HCT116 (cell line): ENCODE data around the gene KCNAB2. TPM values are rescaled to one million over a fixed set of nuclear protein-coding genes. Genes with fewer than 3 reads are reported as not detected.
A peak's percentile ranks its signal among the peaks of the same experiment; 100 is the strongest.

Source experiments
- ATAC-seq: fragments of 200-7000 bp; cut with Tn5 transposase; 2 replicates; pipeline ENCODE4 v1.9.1; 2020; ENCODE audit warnings: mild to moderate bottlenecking, moderate library complexity
- BruUV-seq: library from RNA; stranded (reverse); fragments of 400-500 nt; replicated peaks from 2 replicates; lab custom pipeline; 2021; lab: Mats Ljungman, UMichigan
- CTCF ChIA-PET: fragments of 300-600 bp; sonication (Branson Sonifier 250); formaldehyde crosslinking; loops from one replicate; lab custom pipeline; 2021; ENCODE audit warnings: antibody characterized with exemption; lab: Charles Lee
- POLR2A ChIA-PET: fragments of 300-600, 350-600 bp; sonication (Branson Sonifier 250); formaldehyde crosslinking; loops from one replicate; lab custom pipeline; 2021; ENCODE audit warnings: antibody characterized with exemption; lab: Charles Lee
- RAD21 ChIA-PET, 2 experiments: fragments of 300-600 bp; sonication (Branson Sonifier 250); formaldehyde crosslinking; loops; one replicate each; lab custom pipeline; 2023; ENCODE audit warnings: low total read pairs in 2 of 2; ENCODE audit not compliant: uncharacterized antibody in 2 of 2, unreplicated experiment in 2 of 2, low non-redundant PET in 1 of 2; lab: Charles Lee
- DNase-seq: peaks from one replicate; pipeline ENCODE4 v3.0.0-alpha.2; 2010; ENCODE audit warnings: low read depth, low spot score
- H2AFZ ChIP-seq: fragments of 200-600 bp; shearing (Covaris generic), sonication (generic); 2 replicates; pipeline ENCODE4 v1.6.1; 2017; ENCODE audit warnings: low read depth, mixed run types, mixed read lengths, antibody characterized with exemption, low read length; ENCODE audit not compliant: poor library complexity, severe bottlenecking
- H3K27ac ChIP-seq: 2 replicates; pipeline ENCODE4 v1.5.1; 2012; ENCODE audit warnings: low read depth, low read length
- H3K27me3 ChIP-seq: fragments of 200-600 bp; sonication (generic); 2 replicates; pipeline ENCODE4 v1.6.1; 2016; ENCODE audit warnings: mixed run types, low read length, mixed read lengths; ENCODE audit not compliant: insufficient read depth
- H3K36me3 ChIP-seq, 2 experiments: fragments of 200-500 bp in 1 of 2; fragments of 200-600 bp in 1 of 2; sonication (Bioruptor generic) in 1 of 2; sonication (generic) in 1 of 2; 2 replicates each; pipeline versions ENCODE4 v1.5.1 to v1.6.1; 2014 to 2016; ENCODE audit warnings: low read length in 2 of 2, inconsistent platforms in 1 of 2, mixed read lengths in 1 of 2, mixed run types in 1 of 2; ENCODE audit not compliant: insufficient read depth in 2 of 2, control insufficient read depth in 1 of 2
- H3K4me1 ChIP-seq, 2 experiments: fragments of 200-600 bp in 1 of 2; sonication (generic) in 1 of 2; 2 replicates each; pipeline versions ENCODE4 v1.5.1 to v1.6.1; 2012 to 2017; ENCODE audit warnings: low read length in 2 of 2, inconsistent platforms in 1 of 2, mild to moderate bottlenecking in 1 of 2, mixed read lengths in 1 of 2, mixed run types in 1 of 2, moderate library complexity in 1 of 2; ENCODE audit not compliant: insufficient read depth in 2 of 2, control insufficient read depth in 1 of 2
- H3K4me2 ChIP-seq: fragments of 200-600 bp; sonication (generic); 2 replicates; pipeline ENCODE4 v1.6.1; 2017; ENCODE audit warnings: mixed run types, low read length, mixed read lengths
- H3K4me3 ChIP-seq, 2 experiments: fragments of 200-600 bp in 1 of 2; sonication (generic) in 1 of 2; replicated peaks in 1 of 2; 2 replicates each; pipeline ENCODE4 v1.5.1; 2011 to 2016; ENCODE audit warnings: low read length in 2 of 2, control low read depth in 1 of 2, low read depth in 1 of 2, mild to moderate bottlenecking in 1 of 2, mixed read lengths in 1 of 2, mixed run types in 1 of 2
- H3K79me2 ChIP-seq: fragments of 200-600 bp; sonication (generic); 2 replicates; pipeline ENCODE4 v1.6.1; 2017; ENCODE audit warnings: mild to moderate bottlenecking, mixed run types, low read length, moderate library complexity, mixed read lengths; ENCODE audit not compliant: insufficient read depth
- H3K9ac ChIP-seq: fragments of 200-600 bp; sonication (generic); 2 replicates; pipeline ENCODE4 v1.6.1; 2016; ENCODE audit warnings: low read length, mixed read lengths
- H3K9me2 ChIP-seq: fragments of 200-600 bp; sonication (generic), shearing (Covaris generic); 2 replicates; pipeline ENCODE4 v1.6.1; 2017; ENCODE audit warnings: mixed run types, mild to moderate bottlenecking, moderate library complexity; ENCODE audit not compliant: insufficient read depth
- H3K9me3 ChIP-seq, 2 experiments: fragments of 200-500 bp in 1 of 2; fragments of 200-600 bp in 1 of 2; sonication (Bioruptor generic) in 1 of 2; sonication (generic) in 1 of 2; 2 replicates each; pipeline ENCODE4 v1.6.1; 2014 to 2017; ENCODE audit warnings: low read length in 2 of 2, mixed read lengths in 2 of 2, inconsistent platforms in 1 of 2, low read depth in 1 of 2, mild to moderate bottlenecking in 1 of 2, mixed run types in 1 of 2, moderate library complexity in 1 of 2; ENCODE audit not compliant: control insufficient read depth in 1 of 2, insufficient read depth in 1 of 2
- H4K20me1 ChIP-seq: fragments of 200-600 bp; sonication (generic), shearing (Covaris generic); 2 replicates; pipeline ENCODE4 v1.6.1; 2017; ENCODE audit warnings: mixed run types, mild to moderate bottlenecking, moderate library complexity; ENCODE audit not compliant: insufficient read depth
- CEBPB ChIP-seq: IDR thresholded peaks from 2 replicates; pipeline ENCODE4 v1.6.1; 2012; ENCODE audit warnings: low read depth
- EGR1 ChIP-seq: IDR thresholded peaks from 2 replicates; pipeline ENCODE4 v1.6.1; 2012; ENCODE audit warnings: low read depth
- SIN3A ChIP-seq: IDR thresholded peaks from 2 replicates; pipeline ENCODE4 v1.6.1; 2012; ENCODE audit warnings: low read depth
- SRF ChIP-seq: IDR thresholded peaks from 2 replicates; pipeline ENCODE4 v1.6.1; 2012; ENCODE audit warnings: low read depth
- TCF7L2 ChIP-seq: IDR thresholded peaks from 2 replicates; pipeline ENCODE4 v1.7.0; 2011; ENCODE audit warnings: borderline replicate concordance, inconsistent platforms; ENCODE audit not compliant: insufficient read depth, insufficient read length; ENCODE audit errors: extremely low read depth
- YY1 ChIP-seq: IDR thresholded peaks from 2 replicates; pipeline ENCODE4 v1.6.1; 2011; ENCODE audit warnings: low read length, low read depth, moderate library complexity, mild to moderate bottlenecking; ENCODE audit not compliant: insufficient replicate concordance; ENCODE audit errors: extremely low read depth
- ZFX ChIP-seq: fragments of 450-650 bp; IDR thresholded peaks from 2 replicates; pipeline ENCODE4 v1.6.1; 2017
- ZNF274 ChIP-seq: fragments of 200-500 bp; sonication (Bioruptor generic); IDR thresholded peaks from 2 replicates; pipeline ENCODE4 v1.6.1; 2014; ENCODE audit warnings: mild to moderate bottlenecking, low read depth, low read length, inconsistent platforms
- intact Hi-C: fragments of 100-400 bp; cut with micrococcal nuclease; formaldehyde crosslinking; loops from 2 replicates; pipeline ENCODE4 v1.10.0; 2022
- total RNA-seq: library from RNA; stranded (reverse); gene quantifications from one replicate; pipeline ENCODE4 v1.2.1, GENCODE V29; 2021; ENCODE audit not compliant: unreplicated experiment
- TF ChIP-seq, protein P1 (sequence below): IDR thresholded peaks from 2 replicates; pipeline ENCODE4 v1.6.1; 2012; ENCODE audit warnings: low read depth
- TF ChIP-seq, protein P2 (sequence below): IDR thresholded peaks from 2 replicates; pipeline ENCODE4 v1.6.1; 2012
- TF ChIP-seq, protein P3 (sequence below): IDR thresholded peaks from 2 replicates; pipeline ENCODE4 v1.6.1; 2011; ENCODE audit warnings: mild to moderate bottlenecking, low read length, moderate library complexity; ENCODE audit not compliant: insufficient replicate concordance; ENCODE audit errors: extremely low read depth
- TF ChIP-seq, protein P4 (sequence below): IDR thresholded peaks from 2 replicates; pipeline ENCODE4 v1.6.1; 2012

Gene KCNAB2
- total RNA-seq, 1 experiment from 2014 or later = 18.1 TPM

DNA sequence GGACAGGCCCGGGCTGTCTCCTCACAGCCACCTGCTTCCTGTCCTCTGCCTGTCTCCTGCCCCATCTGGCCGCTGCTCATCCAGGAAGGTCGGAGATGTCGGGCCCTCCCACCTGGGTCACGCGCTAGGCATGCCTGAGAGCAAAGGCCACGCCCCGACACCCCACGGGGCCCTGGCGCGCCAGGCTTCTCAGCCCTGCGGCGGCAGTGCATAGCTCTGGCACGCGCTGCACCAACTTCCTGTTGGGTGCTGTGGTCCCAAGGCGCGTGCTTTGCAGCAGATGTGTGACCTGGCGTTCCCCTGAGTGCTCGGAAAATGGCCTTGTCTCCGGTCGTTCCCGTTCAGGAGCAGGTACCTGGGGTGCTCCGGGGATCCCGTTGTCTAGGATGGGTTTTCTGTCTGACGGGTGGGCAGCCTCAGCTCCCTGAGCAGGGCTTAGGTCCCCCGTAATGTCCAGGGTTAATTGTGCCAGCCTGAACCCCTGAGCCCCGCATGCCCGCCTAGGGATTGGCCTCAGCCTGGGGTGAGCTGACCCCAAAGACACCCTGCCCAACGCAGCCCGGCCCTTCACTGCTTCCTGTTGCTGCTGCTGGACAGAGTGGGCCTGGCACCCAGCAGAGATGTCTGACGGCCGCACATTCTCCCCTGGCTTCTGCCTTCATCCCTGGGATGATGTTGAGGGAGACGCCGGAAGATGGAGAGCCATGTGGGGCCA lies 19.4 kb upstream of the KCNAB2 start (continued):
- TF ChIP-seq, protein P1, sequence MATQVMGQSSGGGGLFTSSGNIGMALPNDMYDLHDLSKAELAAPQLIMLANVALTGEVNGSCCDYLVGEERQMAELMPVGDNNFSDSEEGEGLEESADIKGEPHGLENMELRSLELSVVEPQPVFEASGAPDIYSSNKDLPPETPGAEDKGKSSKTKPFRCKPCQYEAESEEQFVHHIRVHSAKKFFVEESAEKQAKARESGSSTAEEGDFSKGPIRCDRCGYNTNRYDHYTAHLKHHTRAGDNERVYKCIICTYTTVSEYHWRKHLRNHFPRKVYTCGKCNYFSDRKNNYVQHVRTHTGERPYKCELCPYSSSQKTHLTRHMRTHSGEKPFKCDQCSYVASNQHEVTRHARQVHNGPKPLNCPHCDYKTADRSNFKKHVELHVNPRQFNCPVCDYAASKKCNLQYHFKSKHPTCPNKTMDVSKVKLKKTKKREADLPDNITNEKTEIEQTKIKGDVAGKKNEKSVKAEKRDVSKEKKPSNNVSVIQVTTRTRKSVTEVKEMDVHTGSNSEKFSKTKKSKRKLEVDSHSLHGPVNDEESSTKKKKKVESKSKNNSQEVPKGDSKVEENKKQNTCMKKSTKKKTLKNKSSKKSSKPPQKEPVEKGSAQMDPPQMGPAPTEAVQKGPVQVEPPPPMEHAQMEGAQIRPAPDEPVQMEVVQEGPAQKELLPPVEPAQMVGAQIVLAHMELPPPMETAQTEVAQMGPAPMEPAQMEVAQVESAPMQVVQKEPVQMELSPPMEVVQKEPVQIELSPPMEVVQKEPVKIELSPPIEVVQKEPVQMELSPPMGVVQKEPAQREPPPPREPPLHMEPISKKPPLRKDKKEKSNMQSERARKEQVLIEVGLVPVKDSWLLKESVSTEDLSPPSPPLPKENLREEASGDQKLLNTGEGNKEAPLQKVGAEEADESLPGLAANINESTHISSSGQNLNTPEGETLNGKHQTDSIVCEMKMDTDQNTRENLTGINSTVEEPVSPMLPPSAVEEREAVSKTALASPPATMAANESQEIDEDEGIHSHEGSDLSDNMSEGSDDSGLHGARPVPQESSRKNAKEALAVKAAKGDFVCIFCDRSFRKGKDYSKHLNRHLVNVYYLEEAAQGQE = no peak
- TF ChIP-seq, protein P2, sequence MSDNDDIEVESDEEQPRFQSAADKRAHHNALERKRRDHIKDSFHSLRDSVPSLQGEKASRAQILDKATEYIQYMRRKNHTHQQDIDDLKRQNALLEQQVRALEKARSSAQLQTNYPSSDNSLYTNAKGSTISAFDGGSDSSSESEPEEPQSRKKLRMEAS = peak; percentile 98
- TF ChIP-seq, protein P3, sequence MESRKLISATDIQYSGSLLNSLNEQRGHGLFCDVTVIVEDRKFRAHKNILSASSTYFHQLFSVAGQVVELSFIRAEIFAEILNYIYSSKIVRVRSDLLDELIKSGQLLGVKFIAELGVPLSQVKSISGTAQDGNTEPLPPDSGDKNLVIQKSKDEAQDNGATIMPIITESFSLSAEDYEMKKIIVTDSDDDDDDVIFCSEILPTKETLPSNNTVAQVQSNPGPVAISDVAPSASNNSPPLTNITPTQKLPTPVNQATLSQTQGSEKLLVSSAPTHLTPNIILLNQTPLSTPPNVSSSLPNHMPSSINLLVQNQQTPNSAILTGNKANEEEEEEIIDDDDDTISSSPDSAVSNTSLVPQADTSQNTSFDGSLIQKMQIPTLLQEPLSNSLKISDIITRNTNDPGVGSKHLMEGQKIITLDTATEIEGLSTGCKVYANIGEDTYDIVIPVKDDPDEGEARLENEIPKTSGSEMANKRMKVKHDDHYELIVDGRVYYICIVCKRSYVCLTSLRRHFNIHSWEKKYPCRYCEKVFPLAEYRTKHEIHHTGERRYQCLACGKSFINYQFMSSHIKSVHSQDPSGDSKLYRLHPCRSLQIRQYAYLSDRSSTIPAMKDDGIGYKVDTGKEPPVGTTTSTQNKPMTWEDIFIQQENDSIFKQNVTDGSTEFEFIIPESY = no peak
- TF ChIP-seq, protein P4, sequence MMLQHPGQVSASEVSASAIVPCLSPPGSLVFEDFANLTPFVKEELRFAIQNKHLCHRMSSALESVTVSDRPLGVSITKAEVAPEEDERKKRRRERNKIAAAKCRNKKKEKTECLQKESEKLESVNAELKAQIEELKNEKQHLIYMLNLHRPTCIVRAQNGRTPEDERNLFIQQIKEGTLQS = no peak
- TF ChIP-seq EGR1 (no peak), ZNF274 (no peak)

DNA sequence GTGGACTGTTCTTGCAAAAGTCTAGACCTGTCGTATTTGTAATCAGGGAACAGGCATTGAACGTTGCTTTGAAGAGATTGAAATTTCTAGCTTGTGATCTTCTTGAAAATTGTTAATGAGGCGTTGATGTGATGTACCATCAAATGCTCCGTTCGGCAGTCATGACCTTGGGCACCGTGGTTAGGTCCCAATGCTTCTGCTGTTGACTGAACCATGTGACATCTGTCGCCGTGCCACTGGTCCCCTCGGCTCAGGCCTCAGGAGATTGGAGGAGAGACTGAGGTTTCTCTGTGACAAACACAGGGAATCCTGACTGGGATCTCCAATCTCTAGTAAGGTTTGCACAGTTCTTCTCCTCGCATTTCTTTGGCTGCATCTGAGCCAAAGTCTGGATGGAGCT lies 18.1 kb upstream of the KCNAB2 start:
- POLR2A ChIA-PET = no interaction called here
- Histone ChIP-seq H3K79me2 (no peaks in the 10 kb centered on the region), H3K4me3 (no peak overlapping the region), H3K36me3 (no peaks in the 10 kb centered on the region), H3K9ac (no peak overlapping the region), H3K4me1 (peaks cover 14 to 30% of the 10 kb centered on the region in 2 experiments; a peak in 3 of 4 replicates), H3K27ac (no peak overlapping the region), H3K4me2 (no peak overlapping the region), H2AFZ (no peak overlapping the region), H3K27me3 (no peaks in the 10 kb centered on the region), H3K9me3 (no peaks in the 10 kb centered on the region), H3K9me2 (no peaks in the 10 kb centered on the region), H4K20me1 (no peaks in the 10 kb centered on the region)
- no peak for ATAC-seq
- DNase-seq = no peak
- TF ChIP-seq SRF = no peak
- no peak for TF ChIP-seq SIN3A
- TF ChIP-seq TCF7L2 = no peak
- no peak for TF ChIP-seq YY1
- no peak for TF ChIP-seq CEBPB
- no peak for TF ChIP-seq ZFX
- CTCF ChIA-PET = no interaction called here
- intact Hi-C loops = no loop called here
- RAD21 ChIA-PET = no interaction called here
- BruUV-seq = no TSS peak
